ENCODE results near the gene MICAL3.
"Not testable (repeated sequence)": the region's sequence is repeated elsewhere in the genome, so short reads cannot be mapped to it uniquely, and the experiment has no call there.

DNA sequence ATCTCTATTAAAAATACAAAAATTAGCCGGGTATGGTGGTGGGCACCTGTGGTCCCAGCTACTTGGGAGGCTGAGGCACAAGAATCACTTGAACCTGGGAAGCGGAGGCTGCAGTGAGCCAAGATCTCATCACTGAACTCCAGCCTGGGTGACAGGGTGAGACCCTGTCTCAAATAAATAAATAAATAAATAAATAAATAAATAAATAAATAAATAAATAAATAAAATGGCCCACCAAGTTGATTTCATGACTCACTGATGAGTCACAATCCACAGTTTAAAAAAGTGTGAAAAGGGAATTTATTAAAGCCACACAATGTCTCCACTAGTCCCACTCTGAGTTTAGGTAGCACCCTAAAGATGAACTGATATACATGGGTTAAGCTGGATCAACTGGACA lies 3.6 kb downstream of the MICAL3 start:
- not testable (repeated sequence) for TF ChIP-seq POLR2AphosphoS5, POLR2A (IDR thresholded peaks at IDR 0.05)
- TF ChIP-seq, protein P1, sequence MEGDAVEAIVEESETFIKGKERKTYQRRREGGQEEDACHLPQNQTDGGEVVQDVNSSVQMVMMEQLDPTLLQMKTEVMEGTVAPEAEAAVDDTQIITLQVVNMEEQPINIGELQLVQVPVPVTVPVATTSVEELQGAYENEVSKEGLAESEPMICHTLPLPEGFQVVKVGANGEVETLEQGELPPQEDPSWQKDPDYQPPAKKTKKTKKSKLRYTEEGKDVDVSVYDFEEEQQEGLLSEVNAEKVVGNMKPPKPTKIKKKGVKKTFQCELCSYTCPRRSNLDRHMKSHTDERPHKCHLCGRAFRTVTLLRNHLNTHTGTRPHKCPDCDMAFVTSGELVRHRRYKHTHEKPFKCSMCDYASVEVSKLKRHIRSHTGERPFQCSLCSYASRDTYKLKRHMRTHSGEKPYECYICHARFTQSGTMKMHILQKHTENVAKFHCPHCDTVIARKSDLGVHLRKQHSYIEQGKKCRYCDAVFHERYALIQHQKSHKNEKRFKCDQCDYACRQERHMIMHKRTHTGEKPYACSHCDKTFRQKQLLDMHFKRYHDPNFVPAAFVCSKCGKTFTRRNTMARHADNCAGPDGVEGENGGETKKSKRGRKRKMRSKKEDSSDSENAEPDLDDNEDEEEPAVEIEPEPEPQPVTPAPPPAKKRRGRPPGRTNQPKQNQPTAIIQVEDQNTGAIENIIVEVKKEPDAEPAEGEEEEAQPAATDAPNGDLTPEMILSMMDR (IDR thresholded peaks at IDR 0.05) = not testable (repeated sequence)
